Urinary bladder (tissue), 4 donors: ENCODE measurements around the gene MAML1. TPM values are rescaled to one million over a fixed set of nuclear protein-coding genes. Genes with fewer than 3 reads are reported as not detected.
"Not testable (repeated sequence)": the region's sequence is repeated elsewhere in the genome, so short reads cannot be mapped to it uniquely, and the experiment has no call there.

Source experiments
- DNase-seq: peaks from one replicate; pipeline ENCODE4 v3.0.0-alpha.2; 2015; ENCODE audit errors: extremely low spot score
- H3K27ac ChIP-seq: one replicate; pipeline ENCODE4 v1.5.1; 2013; ENCODE audit warnings: low read depth, mild to moderate bottlenecking, moderate library complexity
- H3K36me3 ChIP-seq: one replicate; pipeline ENCODE4 v1.6.1; 2013; ENCODE audit warnings: mild to moderate bottlenecking, moderate library complexity; ENCODE audit not compliant: insufficient read depth
- H3K4me1 ChIP-seq: one replicate; pipeline ENCODE4 v1.6.1; 2013; ENCODE audit warnings: mild to moderate bottlenecking, moderate library complexity; ENCODE audit not compliant: insufficient read depth
- H3K4me3 ChIP-seq: one replicate; pipeline ENCODE4 v1.5.1; 2013; ENCODE audit warnings: low read depth, low read length
- WGBS: extraction: QIAGEN DNeasy Blood & Tissue Kit; methylation state at CpG from one replicate; pipeline ENCODE4 v1.1.7; 2013; 5-methylcytosine and 5-hydroxymethylcytosine counted together
- polyA plus RNA-seq: library from polyadenylated mRNA; stranded (reverse); fragments of 200-250 nt; gene quantifications from one replicate; pipeline ENCODE4 v1.2.3, GENCODE V29; 2013
- total RNA-seq: library from RNA; depleted of rRNA; stranded (reverse); fragments of >200 nt; gene quantifications from one replicate; pipeline ENCODE4 v1.2.3, GENCODE V29; 2014
- donor health status: healthy with polysubstance abuse.
- donor health status: healthy.

MAML1 gene
- total and polyA plus RNA-seq, 2 donors: 14.4 to 19.8 TPM

GRCh38 chr5:179779826-179780225 is 47.2 kb downstream of the MAML1 start:
- Histone ChIP-seq H3K36me3 (peaks cover 6% of the 10 kb centered on the region), H3K27ac (no peak overlapping the region), H3K4me3 (no peak overlapping the region), H3K4me1 (no peaks in the 10 kb centered on the region)
- DNase-seq: no peak
- WGBS: 96% methylated on average over 4 of the region's 4 CpGs

- no peak overlapping the region for H3K27ac ChIP-seq
- H3K4me3 ChIP-seq: no peak overlapping the region
- no peak for DNase-seq
- H3K36me3 ChIP-seq: peaks cover 6% of the 10 kb centered on the region
- H3K4me1 ChIP-seq: no peaks in the 10 kb centered on the region
- WGBS: 83% methylated on average over 7 of the region's 7 CpGs
Observed at GRCh38 chr5:179780362-179780761, 47.7 kb downstream of the MAML1 start.

- Histone ChIP-seq H3K27ac (no peak overlapping the region), H3K4me3 (no peak overlapping the region), H3K4me1 (no peaks in the 10 kb centered on the region), H3K36me3 (peaks cover 4% of the 10 kb centered on the region)
- WGBS: 83% methylated on average over 4 of the region's 4 CpGs
- DNase-seq: no peak
Observed at GRCh38 chr5:179781846-179782245, 49.2 kb downstream of the MAML1 start.

- H3K36me3 ChIP-seq: no peaks in the 10 kb centered on the region
- H3K4me1 ChIP-seq: no peaks in the 10 kb centered on the region
- no peak overlapping the region for H3K4me3 ChIP-seq
- no peak overlapping the region for H3K27ac ChIP-seq
- DNase-seq: no peak
- 96% methylated on average over 9 of the region's 9 CpGs for WGBS
Observed at GRCh38 chr5:179783128-179783527, 50.5 kb downstream of the MAML1 start.

- Histone ChIP-seq H3K36me3 (no peaks in the 10 kb centered on the region), H3K4me3 (no peak overlapping the region), H3K27ac (no peak overlapping the region), H3K4me1 (no peaks in the 10 kb centered on the region)
- WGBS: 85% methylated on average over 12 of the region's 12 CpGs
- no peak for DNase-seq
Observed at GRCh38 chr5:179786861-179787260, 54.2 kb downstream of the MAML1 start.

GRCh38 chr5:179788193-179788854 is 55.7 kb downstream of the MAML1 start:
- Histone ChIP-seq H3K36me3 (no peaks in the 10 kb centered on the region), H3K4me3 (no peak overlapping the region), H3K27ac (no peak overlapping the region), H3K4me1 (no peaks in the 10 kb centered on the region)
- DNase-seq: no peak
- 93% methylated on average over 7 of the region's 7 CpGs for WGBS

GRCh38 chr5:179789278-179789677 is 56.7 kb downstream of the MAML1 start:
- H3K27ac ChIP-seq, H3K36me3 ChIP-seq, H3K4me1 ChIP-seq, H3K4me3 ChIP-seq, DNase-seq: not testable (repeated sequence)
- 96% methylated on average over 9 of the region's 9 CpGs for WGBS

GRCh38 chr5:179791881-179792611 is 59.4 kb downstream of the MAML1 start:
- no peak for DNase-seq
- no peak overlapping the region for H3K27ac ChIP-seq
- H3K4me1 ChIP-seq: no peaks in the 10 kb centered on the region

GRCh38 chr5:179792612-179793467 is 60.2 kb downstream of the MAML1 start:
- Histone ChIP-seq H3K4me3 (no peak overlapping the region), H3K27ac (no peak overlapping the region), H3K4me1 (no peaks in the 10 kb centered on the region), H3K36me3 (no peaks in the 10 kb centered on the region)
- DNase-seq: no peak
- 80% methylated on average over 24 of the region's 24 CpGs for WGBS

More at GRCh38 chr5:179791881-179792611, 59.4 kb downstream of the MAML1 start:
- WGBS: 63% methylated on average over 15 of the region's 15 CpGs
- Histone ChIP-seq H3K36me3 (no peaks in the 10 kb centered on the region), H3K4me3 (no peak overlapping the region)

GRCh38 chr5:179793468-179794139 is 61.0 kb downstream of the MAML1 start, which contains the start of gene LTC4S:
Gene LTC4S, plus strand, starts transcription at chr5:179793986. Its CDS starts 95 bp downstream, at chr5:179794081.
- 10% methylated on average over 19 of the region's 19 CpGs for WGBS
- no peak within 1 kb of the TSS for H3K4me3 ChIP-seq
- DNase-seq: no peak
- no peaks in the 10 kb centered on the region for H3K4me1 ChIP-seq
- H3K27ac ChIP-seq: no peak within 1 kb of the TSS
- H3K36me3 ChIP-seq: no peaks in the 10 kb centered on the region

- 72% methylated on average over 3 of the region's 3 CpGs for WGBS
- no peaks in the 10 kb centered on the region for H3K36me3 ChIP-seq
- no peak for DNase-seq
- H3K4me3 ChIP-seq: no peak overlapping the region
- no peaks in the 10 kb centered on the region for H3K4me1 ChIP-seq
- no peak overlapping the region for H3K27ac ChIP-seq
Observed at GRCh38 chr5:179794171-179794570, 61.5 kb downstream of the MAML1 start.

- H3K4me1 ChIP-seq: no peaks in the 10 kb centered on the region
- no peak overlapping the region for H3K27ac ChIP-seq
- H3K36me3 ChIP-seq: no peaks in the 10 kb centered on the region
- no peak for DNase-seq
- H3K4me3 ChIP-seq: no peak overlapping the region
- 92% methylated on average over 3 of the region's 3 CpGs for WGBS
Observed at GRCh38 chr5:179794575-179794974, 62.0 kb downstream of the MAML1 start.
